Colon (tissue), 2 donors: Measurements from ENCODE around the gene GGN.
"Not testable (repeated sequence)": the region's sequence is repeated elsewhere in the genome, so short reads cannot be mapped to it uniquely, and the experiment has no call there.

Experiments
- FAIRE-seq: peaks from 2 replicates; lab custom pipeline; 2012; peaks lifted over from hg19 to GRCh38; lab: Jason Lieb, UNC
- donor health status: control.
- donor health status: control.

The GGN gene, protein sequence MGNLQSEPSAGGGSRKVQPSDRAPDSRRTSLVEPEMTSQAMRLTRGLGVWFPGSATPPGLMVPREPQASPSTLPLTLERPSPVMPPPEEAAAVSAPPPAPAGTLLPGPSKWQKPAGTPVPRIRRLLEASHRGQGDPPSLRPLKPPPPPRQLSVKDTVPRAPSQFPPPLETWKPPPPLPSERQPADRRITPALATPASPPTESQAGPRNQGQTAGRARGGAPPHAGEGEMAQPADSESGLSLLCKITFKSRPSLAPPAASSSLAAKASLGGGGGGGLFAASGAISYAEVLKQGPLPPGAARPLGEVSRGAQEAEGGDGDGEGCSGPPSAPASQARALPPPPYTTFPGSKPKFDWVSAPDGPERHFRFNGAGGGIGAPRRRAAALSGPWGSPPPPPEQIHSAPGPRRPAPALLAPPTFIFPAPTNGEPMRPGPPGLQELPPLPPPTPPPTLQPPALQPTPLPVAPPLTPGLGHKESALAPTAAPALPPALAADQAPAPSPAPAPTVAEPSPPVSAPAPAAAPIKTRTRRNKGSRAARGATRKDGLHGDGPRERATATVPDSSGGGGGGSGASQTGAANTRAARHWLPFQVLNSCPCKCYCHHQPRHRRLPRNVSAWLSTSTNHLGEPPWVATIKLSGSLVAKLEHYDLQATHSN

DNA sequence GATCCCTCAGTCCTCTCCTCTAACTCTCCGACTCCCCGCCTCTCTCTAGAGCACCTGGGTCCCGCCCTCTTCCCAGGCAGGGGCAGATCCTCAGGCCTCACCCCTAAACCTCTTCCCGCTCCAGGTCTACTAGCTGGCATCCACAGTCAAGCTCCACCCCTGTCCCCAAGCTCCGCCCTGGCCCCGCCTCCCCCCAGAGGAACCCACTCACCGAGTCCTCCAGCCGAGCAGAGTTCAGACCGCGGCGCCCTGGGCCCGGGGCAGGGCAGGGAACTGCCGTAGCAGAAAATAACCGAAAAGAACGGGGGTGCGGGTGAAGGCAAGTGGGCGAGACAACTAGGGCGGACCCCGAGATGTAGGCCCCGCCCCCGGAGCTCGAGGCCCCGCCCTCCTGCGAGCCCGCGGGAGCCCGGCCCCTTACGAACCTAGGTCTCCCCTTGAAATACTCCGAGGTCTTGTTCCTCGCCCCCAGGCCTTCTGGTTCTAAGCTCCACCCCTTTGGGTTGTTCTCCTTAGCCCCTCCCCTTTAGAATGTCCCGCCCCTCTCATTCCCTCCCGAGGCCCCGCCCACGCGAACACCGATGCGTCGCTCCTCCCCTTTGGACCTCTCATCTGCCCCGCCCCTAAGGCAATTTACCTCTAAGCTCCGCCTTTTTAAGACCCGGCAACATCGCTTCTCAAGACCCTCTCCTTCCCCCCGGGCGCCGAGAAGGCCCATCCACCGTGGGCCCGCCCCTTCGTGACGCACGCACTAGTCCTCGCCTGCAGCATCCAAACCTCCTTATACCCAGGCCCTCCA, at the start of gene GGN:
Gene GGN (minus strand): TSS at position 485 of the 799 bp plus-strand sequence. CDS start 773 bp downstream, outside the sequence.
- no peak for FAIRE-seq

DNA sequence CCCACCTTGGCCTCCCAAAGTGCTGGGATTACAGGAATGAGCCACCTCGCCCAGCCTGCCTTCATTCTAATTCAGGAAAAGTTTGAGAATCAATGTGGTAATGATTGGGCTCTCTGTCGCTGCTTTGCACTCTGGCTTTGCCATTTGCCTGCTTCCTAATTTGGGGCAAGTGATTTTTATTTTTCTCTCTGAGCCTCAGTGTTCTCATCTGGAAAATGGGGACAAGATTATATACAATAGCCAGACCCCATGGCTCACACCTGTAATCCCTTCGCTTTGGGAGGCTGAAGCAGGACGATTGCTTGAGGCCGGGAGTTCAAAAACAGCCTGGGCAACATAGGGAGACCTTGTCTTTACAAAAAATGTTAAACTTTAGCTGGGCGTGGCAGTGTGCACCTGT, 49.5 kb upstream of the GGN start:
- no peak for FAIRE-seq

DNA sequence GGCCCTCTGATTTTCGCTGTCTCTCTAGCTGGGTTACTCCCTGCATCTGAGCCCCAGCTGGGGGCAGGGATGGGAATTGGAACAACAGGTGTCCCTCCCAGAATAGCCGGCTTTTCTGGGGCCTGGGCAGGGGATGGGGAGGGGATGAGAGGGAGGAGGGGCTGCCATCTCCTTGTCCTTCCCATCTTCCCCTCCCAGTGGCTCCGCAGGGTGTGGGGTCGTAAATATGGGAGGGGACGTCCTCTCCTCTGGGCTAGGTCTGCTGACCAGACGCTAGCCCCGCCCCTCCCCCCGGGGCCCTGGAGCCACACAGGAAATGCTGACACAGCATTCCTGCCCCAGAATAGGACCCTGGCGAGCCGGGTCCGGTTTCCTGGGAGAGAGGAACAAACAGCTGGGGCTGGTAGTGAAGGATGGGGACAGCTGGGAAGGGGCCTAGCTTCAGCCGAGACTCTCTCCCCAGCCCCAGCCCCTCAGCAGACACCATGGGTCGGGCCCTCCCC, 46.8 kb upstream of the GGN start:
- no peak for FAIRE-seq

DNA sequence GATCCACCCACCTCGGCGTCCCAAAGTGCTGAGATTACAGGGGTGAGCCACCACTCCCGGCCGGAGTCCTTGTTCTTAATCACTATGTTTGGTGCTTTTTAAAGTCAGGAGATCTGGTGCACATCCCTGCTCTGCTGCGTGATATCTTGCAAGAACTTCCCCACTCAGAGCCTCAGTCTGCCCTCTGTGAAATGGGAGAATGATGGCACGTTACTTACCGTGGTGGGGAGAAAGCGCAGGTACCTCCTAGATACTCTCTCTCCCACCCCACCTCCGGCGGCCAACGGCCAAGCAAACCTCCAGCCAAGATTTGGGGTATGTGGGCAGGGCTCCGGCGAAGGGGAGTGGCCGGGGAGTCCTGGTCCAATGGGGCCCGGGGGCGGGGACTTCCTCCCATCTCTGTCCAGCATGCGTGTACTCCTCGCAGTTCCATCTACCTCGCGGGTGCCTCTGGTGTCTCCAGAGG, 45.5 kb upstream of the GGN start, which contains the start of gene RYR1:
Gene RYR1 (plus strand): TSS at position 424 of the 466 bp plus-strand sequence. CDS start 139 bp downstream, outside the sequence.
- FAIRE-seq: no peak

DNA sequence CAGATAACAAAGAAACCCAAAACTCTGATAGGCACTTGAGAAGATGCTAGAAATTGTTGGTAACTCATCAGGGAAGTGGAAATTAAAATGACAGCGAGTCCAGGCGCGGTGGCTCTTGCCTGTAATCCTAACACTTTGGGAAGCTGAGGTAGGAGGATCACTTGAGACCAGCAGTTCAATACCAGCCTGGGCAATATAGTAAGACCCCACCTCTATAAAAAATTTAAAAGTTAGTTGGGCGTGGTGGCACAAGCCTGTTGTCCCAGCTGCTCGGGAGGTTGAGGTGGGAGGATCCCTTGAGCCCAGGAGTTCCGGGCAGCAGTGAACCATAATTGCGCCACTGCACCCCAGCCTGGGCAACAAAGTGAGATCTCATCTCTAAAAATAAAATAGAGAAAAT, 43.1 kb upstream of the GGN start:
- no peak for FAIRE-seq

DNA sequence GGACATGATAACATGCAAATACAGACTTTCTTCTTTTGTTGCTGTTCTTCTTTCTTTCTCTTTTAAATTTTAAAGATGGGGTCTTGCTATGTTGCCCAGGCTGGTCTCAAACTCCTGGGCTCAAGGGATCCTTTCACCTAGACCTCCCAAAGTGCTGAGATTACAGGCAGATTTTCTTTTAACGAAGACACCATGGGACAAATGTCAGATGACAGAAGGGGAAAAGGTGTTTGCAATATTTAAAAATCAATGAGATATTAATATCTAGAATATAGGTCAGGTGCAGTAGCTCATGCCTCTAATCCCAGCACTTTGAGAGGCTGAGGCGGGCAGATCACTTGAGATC, 42.0 kb upstream of the GGN start:
- no peak for FAIRE-seq

DNA sequence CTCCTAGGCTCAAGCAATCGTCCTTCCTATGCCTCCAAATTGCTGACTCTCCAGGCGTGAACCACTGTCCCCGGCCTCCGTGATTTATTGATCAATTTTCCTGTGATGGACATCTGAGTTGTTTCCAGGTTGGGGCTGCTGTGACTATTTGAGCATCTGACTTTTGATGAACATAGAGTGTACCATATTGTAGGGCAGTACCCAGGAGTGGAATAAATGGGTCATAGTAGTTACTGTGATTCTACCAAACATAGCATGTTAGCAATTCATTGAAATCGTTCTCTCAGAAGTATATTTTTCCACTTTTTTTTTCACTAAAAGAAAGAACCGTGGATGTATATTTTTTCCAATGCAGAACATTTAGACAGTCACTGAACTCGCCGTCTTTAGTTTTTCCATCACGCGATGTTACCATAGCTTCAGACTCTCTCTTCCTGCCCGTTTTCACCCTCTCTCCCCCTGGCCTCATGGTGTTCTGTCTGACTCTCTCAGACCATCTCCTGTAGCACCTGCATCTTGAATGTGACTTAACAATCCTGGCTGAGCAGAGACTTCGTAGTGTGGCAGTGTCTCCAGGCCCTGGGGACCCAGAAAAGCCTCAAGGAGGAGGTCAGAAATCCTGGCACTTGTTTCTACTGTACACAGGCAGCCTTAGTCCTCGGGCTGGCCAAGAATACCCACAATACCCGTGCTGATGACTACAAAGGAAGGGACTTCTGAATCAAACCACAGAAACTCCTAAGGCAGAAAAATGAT, 41.4 kb upstream of the GGN start:
- FAIRE-seq: no peak

DNA sequence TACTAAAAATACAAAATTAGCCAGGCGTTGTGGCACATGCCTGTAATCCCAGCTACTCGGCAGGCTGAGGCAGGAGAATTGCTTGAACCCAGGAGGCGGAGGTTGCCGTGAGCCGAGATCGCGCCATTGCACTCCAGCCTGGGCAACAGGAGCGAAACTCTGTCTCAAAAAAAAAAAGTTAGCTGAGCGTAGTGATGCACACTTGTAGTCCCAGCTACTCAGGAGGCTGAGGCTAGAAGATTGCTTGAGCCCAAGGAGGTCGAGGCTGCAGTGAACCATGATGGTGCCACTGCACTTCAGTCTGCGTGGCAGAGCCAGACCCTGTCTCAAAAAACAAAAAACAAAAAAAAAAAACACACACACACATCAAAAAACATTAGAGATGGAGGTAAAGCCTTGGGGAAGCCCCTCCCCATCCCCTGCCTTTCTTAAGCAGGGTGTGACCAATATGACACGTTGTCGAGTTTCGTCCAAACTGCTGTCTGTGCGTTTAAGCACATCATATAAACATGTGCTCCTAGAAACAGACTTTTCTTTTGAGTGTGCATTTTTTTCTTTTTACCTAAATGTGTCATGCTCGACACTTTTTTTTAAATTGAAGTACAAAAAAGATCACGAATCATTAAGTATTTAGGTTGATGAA, 39.3 kb upstream of the GGN start:
- not testable (repeated sequence) for FAIRE-seq

DNA sequence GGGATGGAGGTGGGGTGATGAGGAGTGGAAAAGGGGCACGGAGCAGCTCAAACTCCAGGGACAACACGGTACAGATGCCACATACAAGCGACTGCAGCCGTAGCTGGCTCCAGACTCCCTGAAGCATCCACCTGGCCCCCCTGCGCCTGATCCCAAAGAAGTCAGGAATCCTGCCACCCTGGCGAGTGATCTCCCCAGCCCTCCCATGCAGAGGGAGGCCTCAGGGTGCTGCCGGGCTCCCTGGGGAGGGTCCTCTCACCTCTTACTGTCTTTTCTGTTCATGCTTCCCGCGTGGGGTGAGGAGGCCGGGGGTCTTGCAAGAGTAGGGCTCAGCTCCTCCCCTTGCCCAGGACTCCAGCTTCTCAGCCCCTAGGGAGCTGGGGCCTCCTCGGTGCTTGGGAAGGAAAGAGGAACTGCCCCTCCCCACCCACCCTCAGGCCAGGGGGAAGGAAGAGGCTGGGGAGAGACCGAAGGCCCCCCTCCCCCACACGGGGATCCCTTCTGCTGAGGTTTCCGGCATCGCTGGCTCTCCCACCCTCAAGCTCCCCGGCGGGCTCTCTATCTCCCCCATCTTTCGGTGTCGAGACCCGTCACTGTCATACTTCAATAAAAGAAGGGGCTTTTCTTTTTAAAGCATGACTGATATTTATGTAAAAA, 38.1 kb upstream of the GGN start, which contains the start of gene RASGRP4:
Gene RASGRP4 (minus strand): TSS at position 410 of the 657 bp plus-strand sequence. CDS start 128 bp downstream, at position 282.
- no peak for FAIRE-seq

DNA sequence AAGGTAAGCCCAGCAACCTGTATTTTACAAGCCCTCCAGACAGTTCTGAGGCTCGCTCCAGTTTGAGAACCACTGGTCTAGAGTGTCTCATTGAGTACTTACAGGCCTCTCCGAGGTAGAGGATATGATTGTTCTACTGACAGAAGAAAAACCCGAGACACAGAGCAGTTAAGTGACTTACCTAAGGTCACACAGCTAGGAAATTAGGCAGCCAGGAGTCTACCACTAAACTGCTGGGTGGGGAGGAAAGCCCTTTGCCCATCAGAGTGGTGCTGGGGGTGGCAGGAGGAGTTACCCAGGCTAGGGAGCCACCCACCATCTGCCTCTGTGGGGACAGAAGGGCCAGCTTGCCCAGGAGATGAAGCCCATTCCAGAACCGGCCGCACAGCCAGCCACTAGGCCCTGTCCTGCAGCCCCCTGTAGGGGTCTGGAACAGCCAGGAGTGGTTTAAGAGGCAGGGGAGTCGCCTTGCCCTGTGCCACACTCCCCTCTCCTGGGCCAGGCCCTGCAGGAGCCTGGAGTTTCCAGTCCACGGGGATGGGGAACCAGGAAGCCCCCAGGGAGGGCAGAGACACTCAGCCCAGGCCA, 37.5 kb upstream of the GGN start:
- no peak for FAIRE-seq

DNA sequence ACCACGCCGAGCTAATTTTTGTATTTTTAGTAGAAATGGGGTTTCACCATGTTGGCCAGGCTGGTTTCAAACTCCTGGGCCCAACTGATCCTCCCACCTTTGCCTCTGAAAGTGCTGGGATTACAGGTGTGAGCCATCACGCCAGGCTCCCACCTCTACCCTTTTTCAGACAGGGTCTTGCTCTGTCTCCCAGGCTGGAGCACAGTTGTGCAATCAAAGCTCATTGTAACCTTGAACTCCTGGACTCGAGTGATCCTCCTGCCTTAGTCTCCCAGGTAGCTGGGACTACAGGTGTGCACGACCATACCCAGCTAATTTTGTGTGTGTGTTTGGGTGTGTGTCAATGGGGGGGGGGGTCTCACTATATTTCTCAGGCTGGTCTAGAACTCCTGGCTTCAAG, 36.4 kb upstream of the GGN start:
- no peak for FAIRE-seq

DNA sequence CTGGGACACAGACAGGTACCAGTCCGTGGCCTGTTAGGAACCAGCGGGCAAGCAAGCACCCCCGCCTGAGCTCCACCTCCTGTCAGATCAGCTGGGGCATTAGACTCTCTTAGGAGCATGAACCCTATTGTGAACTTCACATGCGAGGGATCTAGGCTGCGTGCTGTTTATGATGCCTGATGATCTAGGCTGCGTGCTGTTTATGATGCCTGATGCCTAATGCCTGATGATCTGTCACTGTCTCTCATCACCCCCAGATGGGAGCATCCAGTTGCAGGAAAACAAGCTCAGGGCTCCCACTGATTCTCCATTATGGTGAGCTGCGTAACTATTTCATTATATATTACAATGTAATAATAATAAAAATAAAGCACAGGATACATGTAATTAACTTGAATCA, 34.6 kb upstream of the GGN start:
- no peak for FAIRE-seq

DNA sequence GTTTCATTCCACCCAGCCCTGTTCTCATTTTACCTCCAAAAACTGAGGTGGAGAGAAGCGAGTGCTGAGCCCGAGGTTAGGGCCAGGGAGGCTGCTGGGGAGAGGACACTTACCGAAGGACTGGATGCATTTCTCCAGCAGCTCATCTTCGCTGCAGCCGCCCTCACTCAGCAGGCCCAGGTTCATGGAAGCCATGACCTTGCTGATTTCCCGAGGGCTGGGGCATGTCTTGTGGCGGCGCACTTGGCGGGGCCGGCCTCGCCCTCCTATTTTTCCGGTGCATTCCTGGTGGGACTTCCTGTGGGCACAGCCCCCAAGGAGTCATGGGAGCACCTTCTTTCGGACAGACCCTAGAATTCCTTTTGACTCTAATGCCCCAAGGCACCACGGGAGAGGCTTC, 34.0 kb upstream of the GGN start:
- FAIRE-seq: no peak

DNA sequence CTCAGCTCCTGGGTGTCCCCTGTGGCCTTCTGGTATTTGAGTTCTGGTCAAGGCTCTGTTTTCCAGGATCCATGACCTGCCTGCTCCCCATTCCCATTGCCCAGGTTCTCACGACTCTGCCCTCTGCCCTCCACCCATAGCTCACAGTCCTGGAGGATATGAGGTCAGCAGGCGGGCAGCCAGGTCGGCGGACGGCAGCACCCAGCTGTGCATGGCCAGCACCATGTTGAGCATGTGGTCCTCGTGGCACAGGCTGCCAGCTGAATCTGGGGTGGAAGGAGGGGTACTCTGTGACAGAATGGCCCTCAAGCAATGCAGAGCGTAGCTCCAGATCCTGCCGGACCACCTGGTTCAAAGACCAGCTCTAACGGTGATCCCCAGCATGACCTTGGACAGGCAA, 33.1 kb upstream of the GGN start:
- FAIRE-seq: no peak

DNA sequence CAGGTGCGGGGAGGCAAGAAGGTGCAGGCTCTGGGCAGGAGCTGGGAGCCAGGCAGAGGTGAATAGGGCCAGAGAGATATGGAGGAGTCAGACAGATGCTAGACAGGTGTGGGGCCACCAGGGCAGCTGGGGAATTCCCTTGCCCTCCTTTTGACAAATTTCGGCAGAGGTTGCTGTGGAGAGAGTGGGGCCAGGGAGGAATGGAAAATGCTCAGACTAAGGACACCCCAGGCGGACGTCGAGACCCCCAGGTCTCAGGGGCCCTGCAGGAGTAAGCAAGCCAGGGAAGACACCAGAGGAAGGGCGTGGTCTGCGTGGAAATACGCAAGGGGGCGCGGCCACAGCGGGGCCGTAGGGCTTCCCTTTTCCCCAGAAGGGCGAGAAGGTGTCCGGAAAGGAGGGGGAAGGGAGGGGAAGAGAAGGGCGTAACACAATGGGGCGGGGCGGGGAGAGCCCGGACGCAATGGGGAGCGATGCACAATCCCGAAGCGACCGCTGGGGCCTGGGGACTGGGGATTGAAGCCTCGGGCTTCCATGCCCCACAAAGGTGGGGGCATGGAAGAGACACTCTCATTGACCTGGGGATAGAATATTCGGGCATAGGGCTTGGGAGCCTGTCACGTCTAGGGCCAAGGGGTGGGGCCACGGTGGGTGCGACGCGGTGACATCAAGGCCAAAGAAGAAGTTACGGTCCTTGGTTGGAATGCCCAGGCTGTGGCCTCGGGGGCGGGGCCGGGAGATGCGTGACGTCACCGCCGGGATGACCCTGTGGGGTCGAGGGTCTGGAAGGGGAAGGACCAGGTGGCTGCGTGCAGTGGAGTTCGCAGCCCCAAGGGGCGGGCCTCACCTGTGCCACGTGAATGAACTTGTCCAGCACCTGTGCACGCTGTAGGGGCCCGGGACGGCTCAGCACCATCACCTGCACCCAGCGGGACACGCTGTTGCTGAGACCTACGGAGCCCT, 30.0 kb upstream of the GGN start:
- FAIRE-seq: no peak

DNA sequence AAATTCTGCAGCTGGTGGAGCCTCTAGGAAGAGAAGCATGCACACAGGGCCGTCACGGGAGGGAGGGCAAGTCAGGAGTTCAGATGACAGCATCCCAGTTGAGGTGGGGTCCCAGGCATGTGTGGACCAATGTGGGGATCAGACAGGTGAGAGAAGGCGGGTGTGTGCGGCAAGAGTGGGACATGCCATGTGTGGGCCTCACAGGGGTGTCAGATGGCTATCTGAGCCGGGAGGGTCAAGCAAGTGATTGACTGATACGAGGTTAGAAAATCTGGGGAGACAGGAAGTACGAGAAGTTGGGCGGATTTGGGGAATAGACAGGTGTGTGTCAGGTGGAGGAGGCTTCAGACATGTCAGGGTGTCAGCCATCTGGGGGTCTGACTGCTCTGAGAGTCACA, 29.3 kb upstream of the GGN start:
- no peak for FAIRE-seq

DNA sequence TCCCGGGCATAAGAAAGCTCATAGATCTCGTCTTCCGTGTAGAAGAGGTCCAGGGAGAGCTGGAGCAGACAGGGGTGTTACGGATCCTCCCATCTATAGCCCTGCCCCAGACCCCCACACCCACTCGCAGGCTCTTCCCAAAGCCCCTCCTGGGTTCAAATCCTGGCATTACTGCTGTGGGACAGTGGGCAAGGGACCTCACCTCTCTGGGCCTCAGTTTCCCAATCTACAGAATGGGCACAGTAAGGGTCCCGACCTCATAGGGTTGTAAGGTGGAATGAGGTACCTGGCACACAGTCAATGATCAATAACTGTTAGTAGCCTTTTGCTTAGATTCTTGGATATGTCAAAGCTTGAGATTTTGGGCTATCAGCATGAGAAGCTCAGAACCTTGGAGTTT, 25.6 kb upstream of the GGN start:
- FAIRE-seq: no peak

DNA sequence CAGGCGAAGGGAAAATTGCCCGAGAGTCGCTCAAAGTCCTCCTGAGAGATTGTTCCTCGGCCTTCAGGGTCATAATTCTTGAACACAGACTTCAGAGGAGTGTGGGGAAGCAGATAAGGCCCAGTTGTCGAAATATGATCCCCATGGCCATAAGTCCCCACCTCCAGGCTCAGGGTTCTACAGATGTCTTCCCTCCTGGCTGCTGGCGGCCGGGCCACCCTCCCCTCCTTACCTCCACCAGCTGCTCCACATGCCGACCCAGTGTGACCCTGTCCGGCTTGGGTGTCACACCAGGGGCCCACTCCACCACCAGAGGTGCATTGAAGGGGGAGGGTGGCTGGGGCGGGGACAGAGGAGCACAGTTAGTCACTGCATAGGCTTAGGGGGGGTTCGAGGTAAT, 25.1 kb upstream of the GGN start:
- FAIRE-seq: no peak

DNA sequence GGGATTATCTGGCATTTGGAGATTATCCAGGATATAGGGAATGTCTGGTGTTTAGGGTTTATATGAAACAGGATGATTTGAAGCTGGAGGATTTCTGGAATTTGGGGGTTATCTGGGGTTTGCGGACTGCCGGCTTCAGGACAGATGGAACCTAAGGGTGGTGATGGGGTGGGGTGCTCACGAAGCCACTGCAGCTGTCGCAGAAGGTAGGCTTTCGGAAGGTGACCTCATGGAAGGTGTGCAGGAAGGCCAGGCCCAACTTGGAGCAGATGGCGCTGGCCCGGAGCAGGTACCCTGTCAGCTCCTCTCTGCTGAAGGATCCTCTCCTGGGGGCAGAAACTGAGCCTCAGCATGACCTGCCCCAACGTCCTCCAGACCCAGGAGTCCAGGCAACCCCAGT, 24.7 kb upstream of the GGN start:
- no peak for FAIRE-seq
